ENCODE measurements around the gene PIAS4. TPM values are rescaled to one million over a fixed set of nuclear protein-coding genes. Genes with fewer than 3 reads are reported as not detected.

Gene PIAS4
- total and polyA plus RNA-seq, 5 donors: 9.6 to 13.1 (median 12.3) TPM

Small RNA genes lying within 50 kb of the gene (microRNA-seq; reads per million reads assigned to microRNA genes)
- gene MIR637: 0 reads per million in 2 donors

Other genes with a start within 250 kb of the PIAS4 start
- gene APBA3, start 246.0 kb upstream of the PIAS4 start, total RNA-seq: 10 to 100 TPM; 10.5 to 14.0 (median 11.8) TPM
- gene APBA3, start 246.0 kb upstream of the PIAS4 start, polyA plus RNA-seq: 13.1 TPM
- gene MRPL54, start 245.1 kb upstream of the PIAS4 start, total RNA-seq: 10 to 100 TPM; 62.9 to 78.1 (median 69.4) TPM
- 129 TPM for gene MRPL54, start 245.1 kb upstream of the PIAS4 start, polyA plus RNA-seq
- not detected for gene RAX2, start 235.5 kb upstream of the PIAS4 start, total RNA-seq
- not detected for gene RAX2, start 235.5 kb upstream of the PIAS4 start, polyA plus RNA-seq
- gene MATK, start 221.4 kb upstream of the PIAS4 start, total RNA-seq: 1 to 10 TPM in 2 of 4 donors, under 1 TPM in 2; 0.51 to 1.8 (median 1.0) TPM
- 0.36 TPM for gene MATK, start 221.4 kb upstream of the PIAS4 start, polyA plus RNA-seq
- gene ZFR2, start 138.7 kb upstream of the PIAS4 start, total RNA-seq: under 1 TPM; 0.36 to 0.85 (median 0.65) TPM
- 0.86 TPM for gene ZFR2, start 138.7 kb upstream of the PIAS4 start, polyA plus RNA-seq
- gene ATCAY, start 127.1 kb upstream of the PIAS4 start, total RNA-seq: not detected
- 0.05 TPM for gene ATCAY, start 127.1 kb upstream of the PIAS4 start, polyA plus RNA-seq
- 1,000 to 10,000 TPM; 1,114 to 1,487 (median 1,236) TPM for gene NMRK2, start 74.7 kb upstream of the PIAS4 start, total RNA-seq
- gene NMRK2, start 74.7 kb upstream of the PIAS4 start, polyA plus RNA-seq: 1,838 TPM
- gene DAPK3, start 36.6 kb upstream of the PIAS4 start, total RNA-seq: 100 to 1,000 TPM in 2 of 4 donors, 10 to 100 TPM in 2; 67.8 to 121 (median 93.4) TPM
- gene DAPK3, start 36.6 kb upstream of the PIAS4 start, polyA plus RNA-seq: 122 TPM
- 1,000 to 10,000 TPM; 2,000 to 2,630 (median 2,240) TPM for gene EEF2, start 22.3 kb upstream of the PIAS4 start, total RNA-seq
- gene EEF2, start 22.3 kb upstream of the PIAS4 start, polyA plus RNA-seq: 1,037 TPM
- gene ZBTB7A, start 59.2 kb downstream of the PIAS4 start, total RNA-seq: 10 to 100 TPM; 28.6 to 32.6 (median 31.6) TPM
- 17.5 TPM for gene ZBTB7A, start 59.2 kb downstream of the PIAS4 start, polyA plus RNA-seq
- gene MAP2K2, start 116.4 kb downstream of the PIAS4 start, total RNA-seq: 100 to 1,000 TPM; 113 to 134 (median 121) TPM
- gene MAP2K2, start 116.4 kb downstream of the PIAS4 start, polyA plus RNA-seq: 151 TPM
- gene CREB3L3, start 145.9 kb downstream of the PIAS4 start, total RNA-seq: not detected
- not detected for gene CREB3L3, start 145.9 kb downstream of the PIAS4 start, polyA plus RNA-seq
- gene SIRT6, start 174.8 kb downstream of the PIAS4 start, total RNA-seq: 10 to 100 TPM; 11.2 to 16.6 (median 13.1) TPM
- 15.8 TPM for gene SIRT6, start 174.8 kb downstream of the PIAS4 start, polyA plus RNA-seq
- under 1 TPM; 0.31 to 0.88 (median 0.41) TPM for gene ANKRD24, start 175.0 kb downstream of the PIAS4 start, total RNA-seq
- 0.45 TPM for gene ANKRD24, start 175.0 kb downstream of the PIAS4 start, polyA plus RNA-seq
- 1 to 10 TPM; 1.8 to 2.3 (median 2.1) TPM for gene EBI3, start 221.8 kb downstream of the PIAS4 start, total RNA-seq
- gene EBI3, start 221.8 kb downstream of the PIAS4 start, polyA plus RNA-seq: 0.70 TPM
- 10 to 100 TPM in 2 of 4 donors, 1 to 10 TPM in 2; 9.7 to 12.4 (median 10.9) TPM for gene YJU2, start 239.3 kb downstream of the PIAS4 start, total RNA-seq
- gene YJU2, start 239.3 kb downstream of the PIAS4 start, polyA plus RNA-seq: 17.7 TPM

All from right cardiac atrium (tissue), 5 donors.